Heart right ventricle (tissue), 16 donors: ENCODE measurements around the gene CNOT1. TPM values are rescaled to one million over a fixed set of nuclear protein-coding genes. Genes with fewer than 3 reads are reported as not detected.
A peak's percentile ranks its signal among the peaks of the same experiment; 100 is the strongest.

Experiments used
- ATAC-seq, 8 donors: fragments of 200-7000 bp; cut with Tn5 transposase; one replicate each; pipeline ENCODE4 v1.9.1; 2020; ENCODE audit warnings: mild to moderate bottlenecking in 8 of 8, moderate library complexity in 8 of 8, moderate number of reproducible peaks in 1 of 8
- DNase-seq, 2 donors: peaks; one replicate each; pipeline ENCODE4 v3.0.0-alpha.2; 2020
- H3K27ac ChIP-seq, 10 donors: fragments of 200-600 bp; sonication (generic) in 2 of 10; one replicate each; pipeline versions ENCODE4 v1.5.0 to v1.8.0; 2020 to 2022; ENCODE audit warnings: mild to moderate bottlenecking in 3 of 10
- H3K27me3 ChIP-seq, 7 donors: fragments of 200-600 bp; one replicate each; pipeline ENCODE4 v1.8.0; 2021 to 2022; ENCODE audit warnings: mild to moderate bottlenecking in 2 of 7
- H3K36me3 ChIP-seq, 9 donors: fragments of 200-600 bp; sonication (generic) in 1 of 9; one replicate each; pipeline versions ENCODE4 v1.5.0 to v1.8.0; 2020 to 2022; ENCODE audit warnings: mild to moderate bottlenecking in 2 of 9
- H3K4me1 ChIP-seq, 9 donors: fragments of 200-600 bp; sonication (generic) in 1 of 9; one replicate each; pipeline versions ENCODE4 v1.5.0 to v1.8.0; 2020 to 2022; ENCODE audit warnings: mild to moderate bottlenecking in 4 of 9
- H3K4me3 ChIP-seq, 10 donors: fragments of 200-600 bp; sonication (generic) in 2 of 10; one replicate each; pipeline versions ENCODE4 v1.5.0 to v1.8.0; 2020 to 2022; ENCODE audit warnings: mild to moderate bottlenecking in 7 of 10, moderate library complexity in 2 of 10
- H3K9me3 ChIP-seq, 11 donors: fragments of 200-600 bp in 10 of 11; sonication (generic) in 2 of 11; one replicate each; pipeline versions ENCODE4 v1.5.0 to v1.8.0; 2013 to 2022; ENCODE audit warnings: mild to moderate bottlenecking in 2 of 11, control low read depth in 1 of 11, moderate library complexity in 1 of 11
- WGBS, 2 donors: extraction: QIAGEN DNeasy Blood & Tissue Kit; methylation state at CpG; one replicate each; pipeline ENCODE4 v1.1.7; 2013; ENCODE audit warnings: inconsistent platforms in 1 of 2; 5-methylcytosine and 5-hydroxymethylcytosine counted together
- intact Hi-C, 10 donors: fragments of 100-400 bp; cut with DNase I; formaldehyde crosslinking; loops; one replicate each; pipeline versions ENCODE4 v1.11.1 to v1.14.2; 2022
- polyA plus RNA-seq, 2 donors: library from polyadenylated mRNA; stranded (reverse); fragments of 200-250 nt; gene quantifications; one replicate each; pipeline ENCODE4 v1.2.3, GENCODE V29; 2013
- total RNA-seq, 10 donors: library from RNA; stranded (reverse); fragmentation: NEBNext Ultra II Directional in 3 of 10; extraction: Animal tissue kit (Norgen Biotek cat#: 25700) in 3 of 10; gene quantifications; one replicate each; pipeline versions ENCODE4 v1.2.1 to v1.2.4, GENCODE V29; 2021 to 2023
- TF ChIP-seq, protein P1 (sequence below), 9 donors: fragments of 200-600 bp; sonication (generic) in 2 of 9; IDR thresholded peaks; one replicate each; pipeline versions ENCODE4 v1.5.0 to v1.8.0; 2021 to 2022; ENCODE audit warnings: antibody characterized with exemption in 9 of 9, mild to moderate bottlenecking in 5 of 9, moderate library complexity in 1 of 9
- donor health status: Arrhythmogenic right ventricular cardiomyopathy.
- donor health status: ischemic (EF 13 %, LVEDD 7.1; RV severe dilation, severe dysfunction).
- donor health status: healthy with polysubstance abuse.
- donor health status: DM: no; HTN: yes; CAD: no.
- donor health status: DM: no; HTN: no; CAD: no.
- donor health status: ischemic (EF 25% LVEDD 6.9; RV normal size, moderate dysfunction).
- donor health status: ischemic (EF 25% LVEDD 5.7; RV mildly dilated, moderate dysfunction).
- donor health status: healthy.
- donor health status: DM: yes; HTN: yes; CAD: no.
- donor health status: Ischemic cardiomyopathy.
- donor health status: ischemic (EF 35%, LVEDD 5.7; RV mildly dilated, moderate dysfunction).
- donor health status: nonischemic (EF 11% LVEDD 7.7; RV severe dilation, severe dysfunction).
- donor health status: DM: yes; HTN: yes; CAD: no.
- donor health status: PGD.
- donor health status: ischemic (EF 29% LVEDD 5.4; RV normal size, mild dysfunction).
- donor health status: nonischemic (EF 23%, LVEDD 6.1; RV moderate dilation, normal function).

CNOT1 gene
- total and polyA plus RNA-seq, 12 donors, result 27.2 to 102 (median 81.7) TPM

DNA sequence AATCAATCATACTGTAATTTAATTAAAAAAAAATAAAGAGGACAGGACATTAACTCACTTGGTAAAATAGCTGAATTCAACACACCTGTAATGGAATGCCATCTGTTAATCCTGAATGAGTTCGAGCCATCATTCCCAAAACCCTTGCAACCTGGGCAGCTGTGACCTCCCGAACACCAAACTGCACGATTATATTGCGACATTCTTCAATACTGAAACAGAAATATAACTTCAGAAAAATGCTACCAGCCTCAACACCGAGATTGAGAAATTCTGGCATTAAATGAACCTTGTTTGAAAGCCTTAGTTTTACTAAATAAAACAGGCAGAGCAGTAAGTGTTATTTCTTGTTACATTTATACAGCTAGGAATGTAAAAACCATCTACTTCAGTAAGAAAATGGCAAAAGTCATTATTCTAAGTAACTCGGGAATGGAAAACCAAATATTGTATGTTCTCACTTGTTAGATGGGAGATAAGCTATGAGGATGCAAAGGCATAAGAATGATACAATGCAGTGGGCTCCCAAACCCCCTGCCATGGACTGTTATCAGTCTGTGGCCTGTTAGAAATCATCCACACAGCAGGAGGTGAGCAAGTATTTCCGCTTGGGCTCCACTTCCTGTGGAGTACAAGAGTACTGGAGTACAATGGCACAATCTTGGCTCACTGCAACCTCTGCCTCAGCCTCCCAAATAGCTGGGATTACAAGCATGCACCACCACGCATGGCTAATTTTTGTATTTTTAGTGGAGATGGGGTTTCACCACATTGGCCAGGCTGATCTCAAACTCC lies 46.5 kb downstream of the CNOT1 start:
- Histone ChIP-seq H3K9me3 (no peaks in the 10 kb centered on the region), H3K27ac (no peak overlapping the region), H3K4me1 (peaks cover 0 to 15% (median 0%) of the 10 kb centered on the region in 9 donors), H3K36me3 (peaks cover 0 to 97% (median 66%) of the 10 kb centered on the region in 9 donors), H3K27me3 (no peaks in the 10 kb centered on the region), H3K4me3 (no peak overlapping the region)
- DNase-seq (no peak), ATAC-seq (peak in 1 of 8 donors; percentile 34)
- intact Hi-C loops, result loop anchor here in 2 of 10 donors (5.0 to 10.0 kb wide), 2 partner anchors 46 to 48 kb away; no protein-coding TSS in a partner anchor
- 88% methylated on average over 8 of the region's 8 CpGs for WGBS, 2 donors
- TF ChIP-seq, protein P1, sequence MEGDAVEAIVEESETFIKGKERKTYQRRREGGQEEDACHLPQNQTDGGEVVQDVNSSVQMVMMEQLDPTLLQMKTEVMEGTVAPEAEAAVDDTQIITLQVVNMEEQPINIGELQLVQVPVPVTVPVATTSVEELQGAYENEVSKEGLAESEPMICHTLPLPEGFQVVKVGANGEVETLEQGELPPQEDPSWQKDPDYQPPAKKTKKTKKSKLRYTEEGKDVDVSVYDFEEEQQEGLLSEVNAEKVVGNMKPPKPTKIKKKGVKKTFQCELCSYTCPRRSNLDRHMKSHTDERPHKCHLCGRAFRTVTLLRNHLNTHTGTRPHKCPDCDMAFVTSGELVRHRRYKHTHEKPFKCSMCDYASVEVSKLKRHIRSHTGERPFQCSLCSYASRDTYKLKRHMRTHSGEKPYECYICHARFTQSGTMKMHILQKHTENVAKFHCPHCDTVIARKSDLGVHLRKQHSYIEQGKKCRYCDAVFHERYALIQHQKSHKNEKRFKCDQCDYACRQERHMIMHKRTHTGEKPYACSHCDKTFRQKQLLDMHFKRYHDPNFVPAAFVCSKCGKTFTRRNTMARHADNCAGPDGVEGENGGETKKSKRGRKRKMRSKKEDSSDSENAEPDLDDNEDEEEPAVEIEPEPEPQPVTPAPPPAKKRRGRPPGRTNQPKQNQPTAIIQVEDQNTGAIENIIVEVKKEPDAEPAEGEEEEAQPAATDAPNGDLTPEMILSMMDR (IDR thresholded peaks at IDR 0.05), result no peak

DNA sequence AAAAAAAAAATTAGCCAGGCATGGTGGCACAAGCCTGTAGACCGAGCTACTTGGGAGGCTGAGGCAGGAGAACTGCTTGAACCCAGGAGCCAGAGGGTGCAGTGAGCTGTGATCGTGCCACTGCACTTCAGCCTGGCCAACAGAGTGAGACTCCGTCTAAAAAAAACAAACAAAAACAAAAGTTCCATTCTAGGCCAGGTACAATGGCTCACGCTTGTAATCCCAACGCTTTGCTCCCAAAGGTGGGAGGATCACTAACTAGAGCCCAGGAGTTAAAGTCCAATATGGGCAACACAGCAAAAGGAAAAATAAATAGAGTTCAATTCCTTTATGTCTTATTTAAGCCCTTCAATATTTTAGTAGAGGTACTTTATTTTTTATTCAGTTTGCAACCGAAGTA lies 47.5 kb downstream of the CNOT1 start:
- H3K36me3 ChIP-seq, result peaks cover 0 to 97% (median 66%) of the 10 kb centered on the region in 9 donors
- no peak overlapping the region for H3K4me3 ChIP-seq
- DNase-seq (no peak), ATAC-seq (no peak)
- peaks cover 0 to 15% (median 0%) of the 10 kb centered on the region in 9 donors for H3K4me1 ChIP-seq
- 96 to 97% methylated on average over 6 of the region's 6 CpGs for WGBS, 2 donors
- intact Hi-C loops, result loop anchor here in 2 of 10 donors (5.0 to 10.0 kb wide), 2 partner anchors 45 to 47 kb away; no protein-coding TSS in a partner anchor
- H3K27me3 ChIP-seq, result no peaks in the 10 kb centered on the region
- H3K27ac ChIP-seq, result no peak overlapping the region
- H3K9me3 ChIP-seq, result no peaks in the 10 kb centered on the region
- TF ChIP-seq, protein P1 (IDR thresholded peaks at IDR 0.05), result no peak

DNA sequence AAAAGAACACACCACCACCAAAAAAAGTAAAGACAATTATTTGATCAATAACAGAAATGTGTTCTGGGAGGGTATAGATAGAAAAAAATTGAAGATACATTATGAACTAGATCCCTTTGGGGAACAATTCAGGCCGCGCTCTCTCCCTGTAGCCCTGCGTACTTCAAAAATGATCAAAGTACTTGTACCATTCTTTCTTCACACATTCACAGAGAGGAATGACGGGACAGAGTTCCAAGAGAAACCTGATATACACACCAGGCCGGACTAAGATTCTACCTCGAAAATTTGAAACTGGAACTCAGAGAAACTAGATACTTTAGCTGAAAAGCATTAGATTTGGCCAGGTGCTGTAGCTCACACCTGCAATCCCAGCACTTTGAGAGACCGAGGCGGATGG lies 50.0 kb downstream of the CNOT1 start:
- 83 to 85% methylated on average over 8 of the region's 8 CpGs for WGBS, 2 donors
- DNase-seq (no peak), ATAC-seq (peak in 1 of 8 donors; percentile 49)
- intact Hi-C loops, result loop anchor here in 3 of 10 donors (5.0 kb wide), 3 partner anchors 37 to 57 kb away; no protein-coding TSS in a partner anchor
- TF ChIP-seq, protein P1 (IDR thresholded peaks at IDR 0.05), result no peak
- peaks cover 0 to 100% (median 73%) of the 10 kb centered on the region in 9 donors for H3K36me3 ChIP-seq
- no peak overlapping the region for H3K4me3 ChIP-seq
- H3K27me3 ChIP-seq, result no peaks in the 10 kb centered on the region
- H3K27ac ChIP-seq, result peak overlapping the region in 1 of 10 donors; percentile 7
- peaks cover 0 to 17% (median 0%) of the 10 kb centered on the region in 9 donors for H3K4me1 ChIP-seq
- no peaks in the 10 kb centered on the region for H3K9me3 ChIP-seq

DNA sequence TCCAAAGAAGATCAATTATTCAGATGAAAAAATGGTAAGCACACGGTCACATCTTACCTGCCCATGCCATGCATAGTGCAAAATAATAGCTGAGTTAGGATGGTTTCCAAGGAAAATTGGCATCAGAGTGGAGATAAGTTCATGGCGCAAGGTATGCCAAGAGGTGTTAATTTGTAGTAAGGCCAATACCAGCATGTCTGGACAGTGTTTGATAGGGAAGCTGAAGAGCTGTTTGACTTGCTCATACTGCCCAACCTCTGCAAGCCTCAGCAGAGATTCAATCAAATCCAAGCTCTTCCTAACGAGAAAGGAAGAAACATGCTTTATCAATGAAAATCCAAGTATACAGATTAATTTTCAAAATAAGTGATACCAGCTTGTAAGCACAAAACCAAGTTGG lies 51.0 kb downstream of the CNOT1 start:
- H3K4me3 ChIP-seq, result no peak overlapping the region
- H3K27me3 ChIP-seq, result no peaks in the 10 kb centered on the region
- intact Hi-C loops, result loop anchor here in 3 of 10 donors (5.0 kb wide), 3 partner anchors 36 to 56 kb away; no protein-coding TSS in a partner anchor
- peak overlapping the region in 1 of 10 donors; percentile 7 for H3K27ac ChIP-seq
- TF ChIP-seq, protein P1 (IDR thresholded peaks at IDR 0.05), result no peak
- DNase-seq (no peak), ATAC-seq (peak in 7 of 8 donors; percentile 53 to 82 (median 66))
- peaks cover 0 to 17% (median 0%) of the 10 kb centered on the region in 9 donors for H3K4me1 ChIP-seq
- H3K9me3 ChIP-seq, result no peaks in the 10 kb centered on the region
- WGBS, 2 donors, result 56 to 73% methylated on average over 3 of the region's 3 CpGs
- H3K36me3 ChIP-seq, result peaks cover 0 to 100% (median 81%) of the 10 kb centered on the region in 9 donors
